Neural progenitor cell (in vitro differentiated cells): ENCODE results near the gene KCNIP2.

Experiments used
- CTCF ChIP-seq: fragments of 200-600 bp; sonication (generic); IDR thresholded peaks from 2 replicates; pipeline ENCODE4 v1.5.1; 2017; ENCODE audit warnings: antibody characterized with exemption, mild to moderate bottlenecking
- EZH2 ChIP-seq: fragments of 200-600 bp; sonication (generic); IDR thresholded peaks from 2 replicates; pipeline ENCODE4 v1.6.1; 2017; ENCODE audit warnings: antibody characterized with exemption, mild to moderate bottlenecking, moderate library complexity
- EZH2phosphoT487 ChIP-seq: fragments of 200-600 bp; sonication (generic); IDR thresholded peaks from 2 replicates; pipeline ENCODE4 v1.6.1; 2017; ENCODE audit warnings: antibody characterized with exemption

DNA sequence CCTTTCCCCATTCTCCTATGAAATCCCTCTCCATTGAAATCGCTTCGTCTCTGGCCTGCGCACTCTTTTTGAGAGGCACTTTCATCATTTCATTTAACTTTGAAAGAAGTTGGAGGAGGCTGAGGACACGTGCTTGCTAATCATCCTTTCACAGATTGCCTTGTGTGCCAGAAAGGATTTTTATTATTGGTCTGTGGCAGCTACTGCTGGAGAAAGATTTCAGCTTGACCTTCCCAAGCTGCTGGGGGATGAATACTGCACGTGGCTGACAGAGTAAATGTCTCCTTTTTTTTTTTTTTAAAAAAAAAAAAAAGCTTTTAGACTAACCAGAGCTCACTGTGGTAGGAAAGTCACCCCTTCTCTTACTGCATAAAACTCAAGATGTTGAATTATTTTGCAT is 44.2 kb upstream of the KCNIP2 start:
- TF ChIP-seq CTCF, result no peak
- TF ChIP-seq EZH2, result no peak
- no peak for TF ChIP-seq EZH2phosphoT487
